ENCODE results near the gene SGPL1. TPM values are rescaled to one million over a fixed set of nuclear protein-coding genes. Genes with fewer than 3 reads are reported as not detected.

The SGPL1 gene
- total RNA-seq, 1 experiment from 2014 or later: 52.6 TPM

- H3K18ac ChIP-seq (ENCODE audit: insufficient read length, low read depth, low read length): no peak overlapping the region
- H3T11ph ChIP-seq (ENCODE audit: low read length): no peak overlapping the region
- Mint-ChIP-seq H3K27ac (no peak overlapping the region; a peak in 3 of 7 replicates), H3K9me3 (no peaks in the 10 kb centered on the region), H3K27me3 (ENCODE audit: low read depth) (no peaks in the 10 kb centered on the region; the same call in 1 of the 2 replicates), H3K36me3 (ENCODE audit: insufficient read depth in 1 of 3, low read depth in 3 of 3) (no peaks in the 10 kb centered on the region; a peak in 1 of 7 replicates), H3K4me3 (no peak overlapping the region; a peak in 1 of 5 replicates), H3K4me1 (peaks cover 5 to 14% of the 10 kb centered on the region in 2 experiments; a peak in 3 of 4 replicates)
- no peaks in the 10 kb centered on the region for H3K9me3 ChIP-seq (ENCODE audit: control insufficient read depth, low read depth, low read length)
- no peaks in the 10 kb centered on the region for H3K4me1 ChIP-seq (ENCODE audit: insufficient read depth, low read length)
- H3K14ac ChIP-seq (ENCODE audit: insufficient read depth, low read length): no peak overlapping the region
- no peak overlapping the region for H3K9ac ChIP-seq (ENCODE audit: extremely low read depth, insufficient read length, low read length)
- no peak overlapping the region for H4K5ac ChIP-seq (ENCODE audit: insufficient read length, low read depth, low read length)
- peaks cover 2% of the 10 kb centered on the region for H4K20me1 ChIP-seq (ENCODE audit: control insufficient read depth, insufficient read depth, insufficient read length)
- no peak overlapping the region for H2BK12ac ChIP-seq (ENCODE audit: insufficient read length, low read depth, low read length)
- H3K4ac ChIP-seq (ENCODE audit: low read depth, low read length): no peak overlapping the region
- no peaks in the 10 kb centered on the region for H3K27me3 ChIP-seq (ENCODE audit: insufficient read depth, low read length)
- no CpG with 5 or more reads among the region's 9 CpGs for WGBS (ENCODE audit: extremely low coverage, insufficient read length, low lambda C conversion rate)
- no peak overlapping the region for H3K56ac ChIP-seq (ENCODE audit: insufficient read length, low read depth, low read length)
- no peak for DNase-seq
- H4K91ac ChIP-seq (ENCODE audit: insufficient read length, low read depth, low read length): no peak overlapping the region
- no peak for TF ChIP-seq CTCF (conservative IDR thresholded peaks at IDR 0.05)
- no peak overlapping the region for H3K4me2 ChIP-seq (ENCODE audit: insufficient read depth, insufficient read length, low read length)
- H3K27ac ChIP-seq (ENCODE audit: insufficient read length, low read depth, low read length): no peak overlapping the region
- H2BK120ac ChIP-seq (ENCODE audit: low read depth, low read length, poor library complexity, severe bottlenecking): no peak overlapping the region
- no peaks in the 10 kb centered on the region for H3K79me1 ChIP-seq (ENCODE audit: insufficient read depth, low read depth, low read length, poor library complexity, severe bottlenecking)
- H2AFZ ChIP-seq (ENCODE audit: low read length): no peak overlapping the region
- no peak overlapping the region for H2BK15ac ChIP-seq (ENCODE audit: low read depth, low read length)
- H3K23me2 ChIP-seq (ENCODE audit: insufficient read length, low read depth, low read length, poor library complexity, severe bottlenecking): no peaks in the 10 kb centered on the region
- no peak overlapping the region for H3K23ac ChIP-seq (ENCODE audit: insufficient read length, low read depth, low read length)
- H2BK5ac ChIP-seq (ENCODE audit: insufficient read length, low read length): no peak overlapping the region
- H4K8ac ChIP-seq (replicated peaks; ENCODE audit: insufficient read length, low read depth, low read length): no peak overlapping the region
- no peak overlapping the region for H2AK5ac ChIP-seq (ENCODE audit: insufficient read length, low read length)
- H2BK20ac ChIP-seq (ENCODE audit: low read depth, low read length, poor library complexity, severe bottlenecking): no peak overlapping the region
- no peaks in the 10 kb centered on the region for H3K79me2 ChIP-seq (ENCODE audit: insufficient read depth, low read length)
Measured at GRCh38 chr10:70778267-70778924, 37.4 kb upstream of the SGPL1 start.
